Osteocyte (in vitro differentiated cells): ENCODE results near the gene ARHGAP42. TPM values are rescaled to one million over a fixed set of nuclear protein-coding genes. Genes with fewer than 3 reads are reported as not detected.
A peak's percentile ranks its signal among the peaks of the same experiment; 100 is the strongest.

Experiments
- DNase-seq: peaks from one replicate; pipeline ENCODE4 v3.0.0; 2021; ENCODE audit warnings: mixed read lengths; ENCODE audit not compliant: unreplicated experiment; ENCODE audit errors: extremely low spot score
- H3K27ac Mint-ChIP-seq: one replicate; pipeline ENCODE4 v1.8.0; 2021; ENCODE audit warnings: mild to moderate bottlenecking, mixed read lengths; ENCODE audit not compliant: unreplicated experiment
- H3K27me3 Mint-ChIP-seq: one replicate; pipeline ENCODE4 v1.8.0; 2021; ENCODE audit warnings: mixed read lengths; ENCODE audit not compliant: unreplicated experiment
- H3K36me3 Mint-ChIP-seq: one replicate; pipeline ENCODE4 v1.8.0; 2021; ENCODE audit warnings: mixed read lengths; ENCODE audit not compliant: unreplicated experiment
- H3K4me1 Mint-ChIP-seq: one replicate; pipeline ENCODE4 v1.8.0; 2021; ENCODE audit warnings: mixed read lengths; ENCODE audit not compliant: unreplicated experiment
- H3K4me3 Mint-ChIP-seq: one replicate; pipeline ENCODE4 v1.8.0; 2021; ENCODE audit warnings: mild to moderate bottlenecking, moderate library complexity, mixed read lengths; ENCODE audit not compliant: unreplicated experiment
- H3K9me3 Mint-ChIP-seq: one replicate; pipeline ENCODE4 v1.8.0; 2021; ENCODE audit warnings: mixed read lengths; ENCODE audit not compliant: unreplicated experiment
- CTCF ChIP-seq: fragments of 200-600 bp; sonication (generic); IDR thresholded peaks from 2 replicates; pipeline ENCODE4 v1.5.0; 2021; ENCODE audit warnings: antibody characterized with exemption, mild to moderate bottlenecking, moderate library complexity
- total RNA-seq: library from RNA; stranded (reverse); gene quantifications from 2 replicates; pipeline ENCODE4 v1.2.1, GENCODE V29; 2021

The ARHGAP42 gene
- total RNA-seq, 1 donor from 2014 or later = 12.7 TPM

GRCh38 chr11:100903284-100903683, 216.2 kb downstream of the ARHGAP42 start:
- Mint-ChIP-seq H3K36me3 (peaks cover 10% of the 10 kb centered on the region), H3K4me3 (no peak overlapping the region), H3K4me1 (peaks cover 11% of the 10 kb centered on the region), H3K27ac (no peak overlapping the region), H3K27me3 (no peaks in the 10 kb centered on the region), H3K9me3 (peaks cover 14% of the 10 kb centered on the region)
- no peak for DNase-seq
- no peak for TF ChIP-seq CTCF

- no peak for DNase-seq
- TF ChIP-seq CTCF = no peak
- H3K4me1 Mint-ChIP-seq = peaks cover 11% of the 10 kb centered on the region
- H3K36me3 Mint-ChIP-seq = peaks cover 13% of the 10 kb centered on the region
- H3K9me3 Mint-ChIP-seq = no peaks in the 10 kb centered on the region
- H3K27ac Mint-ChIP-seq = no peak overlapping the region
- H3K27me3 Mint-ChIP-seq = no peaks in the 10 kb centered on the region
- H3K4me3 Mint-ChIP-seq = no peak overlapping the region
Measured at GRCh38 chr11:100905684-100906083, 218.6 kb downstream of the ARHGAP42 start.

GRCh38 chr11:100908746-100909145, 221.7 kb downstream of the ARHGAP42 start:
- H3K36me3 Mint-ChIP-seq = peaks cover 20% of the 10 kb centered on the region

GRCh38 chr11:100910808-100911207, 223.7 kb downstream of the ARHGAP42 start:
- TF ChIP-seq CTCF = no peak
- H3K36me3 Mint-ChIP-seq = peaks cover 23% of the 10 kb centered on the region
- no peak for DNase-seq
- no peak overlapping the region for H3K4me3 Mint-ChIP-seq
- H3K27ac Mint-ChIP-seq = no peak overlapping the region
- peaks cover 5% of the 10 kb centered on the region for H3K4me1 Mint-ChIP-seq
- no peaks in the 10 kb centered on the region for H3K9me3 Mint-ChIP-seq
- no peaks in the 10 kb centered on the region for H3K27me3 Mint-ChIP-seq

More at GRCh38 chr11:100908746-100909145, 221.7 kb downstream of the ARHGAP42 start:
- no peaks in the 10 kb centered on the region for H3K9me3 Mint-ChIP-seq
- DNase-seq = no peak
- H3K27me3 Mint-ChIP-seq = no peaks in the 10 kb centered on the region
- H3K4me3 Mint-ChIP-seq = no peak overlapping the region
- H3K4me1 Mint-ChIP-seq = peaks cover 3% of the 10 kb centered on the region
- TF ChIP-seq CTCF = no peak
- H3K27ac Mint-ChIP-seq = no peak overlapping the region

GRCh38 chr11:100914415-100915110, 227.5 kb downstream of the ARHGAP42 start:
- Mint-ChIP-seq H3K4me3 (no peak overlapping the region), H3K27ac (peak overlapping the region; percentile 29), H3K27me3 (no peaks in the 10 kb centered on the region), H3K4me1 (peaks cover 20% of the 10 kb centered on the region), H3K9me3 (no peaks in the 10 kb centered on the region), H3K36me3 (peaks cover 13% of the 10 kb centered on the region)
- no peak for TF ChIP-seq CTCF
- no peak for DNase-seq
